Activated CD4-positive, alpha-beta T cell treated with anti-CD3 and anti-CD28 coated beads for 4 hours (primary cell): ENCODE results near the gene CAND2.

ENCODE experiments used
- DNase-seq, 2 donors: peaks; one replicate each; pipeline ENCODE4 v3.0.0-alpha.2; 2020

Gene CAND2

DNA sequence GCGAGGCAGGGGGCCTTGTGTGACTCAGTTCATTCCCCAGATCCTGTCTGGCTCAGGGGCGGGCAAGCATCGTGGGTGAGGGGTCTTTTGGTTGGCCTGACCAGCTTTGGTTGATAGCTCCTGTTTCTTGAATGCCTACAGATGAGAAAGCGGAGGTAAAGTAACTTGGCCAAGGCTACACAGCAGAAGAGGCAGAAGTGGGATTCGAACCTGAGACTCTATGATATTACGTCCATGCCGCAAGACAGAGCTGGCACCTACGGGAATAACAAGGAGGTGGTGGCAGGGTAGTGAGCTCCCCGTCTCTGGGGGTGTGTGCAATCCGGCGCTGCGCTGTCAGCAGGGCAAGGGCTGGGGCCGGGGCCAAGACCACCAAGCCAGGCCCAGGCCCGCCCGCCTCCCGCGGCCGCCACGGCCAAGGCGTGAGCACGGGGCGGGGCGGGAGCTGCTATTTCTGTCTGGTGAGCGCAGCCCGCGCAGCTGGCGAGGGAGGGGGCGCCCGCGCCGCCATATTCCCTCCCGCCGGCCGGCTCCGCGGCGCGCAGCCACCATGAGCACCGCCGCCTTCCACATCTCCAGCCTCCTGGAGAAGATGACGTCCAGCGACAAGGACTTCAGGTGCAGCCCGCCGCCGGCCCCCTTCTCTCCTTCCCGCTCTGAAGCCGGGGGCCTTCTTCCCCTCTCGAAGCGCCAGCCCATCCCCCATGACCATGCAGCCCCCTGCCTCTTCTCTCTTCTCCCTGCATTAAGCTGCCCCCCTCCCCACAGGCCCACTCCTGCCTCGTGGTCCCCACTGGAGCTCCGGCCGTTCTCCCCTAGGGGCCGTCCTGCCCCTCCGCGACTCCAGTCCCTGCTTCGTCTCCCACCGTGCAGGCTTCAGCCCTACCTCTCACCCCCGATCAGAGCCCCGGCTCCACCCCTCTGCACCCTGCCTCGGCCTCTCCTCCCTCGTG is at the start of gene CAND2:
CAND2 (plus strand) TSS at position 510 of the 953 bp plus-strand sequence; CDS start at position 551, 41 bp downstream.
- peak; percentile 23 to 25 for DNase-seq

- DNase-seq = no peak
Observed at GRCh38 chr3:12748477-12748876, 48.0 kb upstream of the CAND2 start.

DNA sequence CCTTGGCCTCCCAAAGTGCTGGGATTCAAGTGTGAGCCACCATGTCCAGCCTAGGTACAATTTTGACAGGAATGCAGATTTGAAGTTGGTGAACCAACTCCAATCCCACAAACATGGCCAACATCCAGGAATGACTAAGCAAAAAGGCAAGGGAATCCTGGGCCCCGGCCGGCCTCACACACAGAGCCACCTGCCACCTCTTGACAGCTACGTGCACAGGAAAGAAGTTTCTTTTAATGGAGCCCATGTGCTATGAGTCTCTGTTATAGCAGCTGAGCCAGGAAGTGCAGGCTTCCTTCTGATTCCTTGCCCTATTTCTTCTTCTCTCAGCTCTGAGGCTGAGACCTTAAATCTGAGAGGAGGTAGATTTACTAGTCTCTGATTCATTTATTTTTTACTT is 46.3 kb upstream of the CAND2 start:
- no peak for DNase-seq

- peak; percentile 7 to 18 for DNase-seq
Observed at GRCh38 chr3:12750658-12751071, 45.8 kb upstream of the CAND2 start.

DNA sequence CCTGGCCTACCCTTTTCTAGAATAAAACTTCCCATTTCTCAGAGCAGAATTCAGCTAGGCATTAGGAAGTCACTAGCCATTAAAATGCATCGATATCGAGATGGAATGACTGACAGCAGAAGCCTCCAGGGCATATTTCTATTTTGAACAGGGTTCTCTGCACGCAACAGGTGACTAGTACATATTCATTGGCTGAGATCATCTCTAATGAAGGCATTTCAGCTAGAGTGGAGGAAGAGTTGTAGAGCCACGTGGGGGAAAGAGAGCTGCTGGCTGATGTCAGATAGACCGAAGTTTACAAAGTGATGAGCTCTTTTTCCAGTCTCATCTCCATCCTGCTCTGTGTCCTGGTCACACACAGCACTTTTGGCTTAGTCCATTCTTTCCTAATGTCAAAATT is 44.9 kb upstream of the CAND2 start:
- no peak for DNase-seq

GRCh38 chr3:12752102-12752501 is 44.4 kb upstream of the CAND2 start:
- DNase-seq = no peak

DNA sequence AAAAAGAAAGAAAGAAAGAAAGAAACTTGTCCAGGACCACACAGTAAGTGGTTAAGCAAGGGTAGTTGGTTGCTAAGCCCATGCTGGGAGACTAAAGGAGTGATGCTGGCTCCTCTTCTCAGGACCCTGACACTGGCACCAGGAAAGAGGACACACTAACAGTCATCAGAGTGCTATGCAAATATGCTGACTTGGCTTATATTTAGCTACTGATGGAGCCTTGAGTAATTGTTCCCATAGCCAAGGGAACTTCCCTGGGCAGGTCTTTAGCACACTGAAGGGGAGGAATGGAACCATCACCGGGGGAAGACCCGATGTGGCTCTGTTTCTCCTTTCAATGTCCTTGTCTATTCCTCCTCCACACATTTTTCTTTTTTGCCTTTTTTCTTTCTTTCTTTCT is 43.7 kb upstream of the CAND2 start:
- no peak for DNase-seq

DNA sequence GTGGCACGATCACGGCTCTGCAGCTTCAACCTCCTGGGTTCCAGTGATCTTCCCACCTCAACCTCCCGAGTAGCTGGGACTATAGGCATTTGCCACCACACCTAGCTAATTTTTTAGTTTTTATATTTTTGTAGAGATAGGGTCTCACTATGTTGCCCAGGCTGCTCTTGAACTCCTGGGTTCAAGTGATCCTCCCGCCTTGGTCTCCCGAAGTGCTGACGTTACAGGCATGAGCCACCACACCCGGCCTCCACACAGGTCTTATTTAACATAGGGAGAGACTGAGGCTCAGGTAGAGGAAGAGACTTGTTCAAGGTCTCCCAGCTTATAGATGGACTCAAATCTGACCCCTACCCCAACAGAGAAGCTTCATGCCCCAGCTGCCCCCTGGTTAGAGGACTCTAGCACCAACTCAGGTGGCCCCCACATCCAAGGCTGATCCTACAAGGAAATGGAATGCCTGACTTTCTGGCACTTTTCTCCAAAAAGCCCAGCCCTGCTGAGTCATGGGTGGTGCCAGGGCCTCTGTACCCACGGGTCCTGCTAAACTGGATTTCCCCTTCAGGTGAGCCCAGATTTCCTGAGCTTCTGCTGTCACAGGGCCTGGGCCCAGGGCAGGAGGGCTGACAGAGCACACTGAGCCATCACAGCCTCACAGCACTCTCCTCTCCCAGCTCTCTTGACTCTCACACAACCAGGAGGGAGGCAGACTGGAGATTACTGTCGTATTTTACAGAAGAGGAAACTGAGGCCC is 43.0 kb upstream of the CAND2 start:
- no peak for DNase-seq

- DNase-seq = no peak
Observed at GRCh38 chr3:12754313-12754712, 42.2 kb upstream of the CAND2 start.

- no peak for DNase-seq
Observed at GRCh38 chr3:12755754-12756153, 40.7 kb upstream of the CAND2 start.

GRCh38 chr3:12756175-12756574 is 40.3 kb upstream of the CAND2 start:
- no peak for DNase-seq

DNA sequence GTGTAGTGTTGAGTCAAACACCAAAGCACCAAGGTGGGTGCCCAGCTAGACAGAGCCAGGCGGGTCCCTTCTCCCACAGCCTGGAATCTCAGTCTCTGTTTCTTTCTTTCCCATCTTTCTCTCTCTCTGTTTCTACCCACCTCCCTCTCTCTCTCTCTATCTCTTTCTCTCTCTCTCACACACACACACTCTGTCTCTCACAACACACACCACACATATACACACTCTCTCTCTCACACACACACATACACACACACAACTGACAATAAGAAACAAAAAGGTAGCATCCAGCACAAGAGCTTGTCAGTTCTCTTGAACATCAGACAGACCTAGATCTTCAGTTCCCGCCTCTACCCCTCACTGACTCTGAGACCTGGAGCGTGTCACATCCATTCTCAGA is 39.8 kb upstream of the CAND2 start:
- no peak for DNase-seq

- no peak for DNase-seq
Observed at GRCh38 chr3:12758025-12758781, 38.3 kb upstream of the CAND2 start.

DNA sequence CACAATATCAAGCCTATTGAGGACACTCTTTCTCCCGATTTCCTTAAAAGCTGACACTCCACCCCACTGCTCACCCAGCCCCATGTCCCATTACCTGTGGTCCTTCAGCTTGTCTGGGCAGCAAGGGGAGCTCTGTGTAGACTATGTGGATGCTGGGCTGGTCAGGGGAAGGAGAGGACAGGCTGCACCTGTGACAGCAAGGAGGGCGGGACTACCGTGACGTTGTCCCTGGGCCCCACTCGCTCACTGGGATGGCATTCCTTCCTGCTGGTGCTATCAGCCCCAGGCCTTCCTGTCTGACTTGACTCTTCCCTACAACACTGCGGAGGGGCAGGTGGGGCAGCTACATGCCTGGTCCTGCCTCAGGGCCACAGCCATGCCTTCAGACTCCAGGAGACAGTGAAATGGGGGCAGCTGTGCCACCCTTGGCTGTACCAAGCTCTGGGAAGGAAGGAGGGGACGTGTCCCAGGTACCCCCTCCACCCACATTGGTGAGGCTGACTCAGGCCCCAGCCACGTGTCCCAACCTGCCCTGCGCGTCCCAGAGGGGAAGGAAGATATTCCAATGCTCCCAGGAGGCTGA is 37.3 kb upstream of the CAND2 start, which contains the start of gene TMEM40:
TMEM40 (minus strand) TSS at position 163 of the 583 bp plus-strand sequence. CDS start 9,427 bp downstream, outside the sequence.
- no peak for DNase-seq

DNA sequence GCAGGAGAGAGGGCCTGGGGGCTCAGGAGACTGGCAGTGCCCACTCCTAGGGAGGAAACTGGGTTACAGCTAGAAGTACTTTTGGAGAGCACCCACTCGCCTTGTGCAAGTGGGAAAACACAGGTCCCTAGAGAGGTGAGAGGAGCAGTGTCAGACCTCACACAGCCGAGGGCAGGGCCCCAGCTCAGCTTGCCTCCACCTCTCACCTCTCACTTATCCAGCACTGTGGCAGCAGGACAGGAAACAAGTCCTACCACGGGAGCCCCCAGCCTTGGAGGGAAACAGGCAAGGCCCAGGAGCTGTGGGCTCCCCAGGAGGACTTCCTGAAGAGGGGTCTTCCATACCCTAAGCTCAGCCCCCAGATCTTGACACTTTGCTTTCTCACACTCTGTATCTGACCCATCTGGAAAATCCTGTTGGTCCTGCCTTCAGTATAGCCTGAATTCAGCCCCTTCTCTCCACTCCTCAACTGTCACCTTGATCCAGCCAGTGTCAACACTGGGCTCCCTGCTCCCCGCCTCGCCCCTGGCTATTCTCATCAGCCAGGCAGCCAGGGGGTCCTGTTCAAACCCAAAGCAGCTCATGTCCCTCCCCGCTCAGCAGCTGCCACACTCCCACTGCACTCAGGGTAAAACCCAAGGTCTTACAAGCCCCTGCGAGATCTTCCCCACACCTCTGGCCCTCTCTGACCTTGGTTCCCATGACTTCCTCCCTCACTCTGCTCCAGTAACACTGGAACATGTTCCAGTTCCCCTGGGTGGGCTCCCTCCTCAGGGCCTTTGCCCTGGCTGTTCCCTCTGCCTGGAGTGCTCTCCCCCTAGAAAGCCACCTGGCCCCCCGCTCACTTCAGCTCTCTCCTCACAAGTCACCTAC is 36.6 kb upstream of the CAND2 start:
- DNase-seq = no peak

DNA sequence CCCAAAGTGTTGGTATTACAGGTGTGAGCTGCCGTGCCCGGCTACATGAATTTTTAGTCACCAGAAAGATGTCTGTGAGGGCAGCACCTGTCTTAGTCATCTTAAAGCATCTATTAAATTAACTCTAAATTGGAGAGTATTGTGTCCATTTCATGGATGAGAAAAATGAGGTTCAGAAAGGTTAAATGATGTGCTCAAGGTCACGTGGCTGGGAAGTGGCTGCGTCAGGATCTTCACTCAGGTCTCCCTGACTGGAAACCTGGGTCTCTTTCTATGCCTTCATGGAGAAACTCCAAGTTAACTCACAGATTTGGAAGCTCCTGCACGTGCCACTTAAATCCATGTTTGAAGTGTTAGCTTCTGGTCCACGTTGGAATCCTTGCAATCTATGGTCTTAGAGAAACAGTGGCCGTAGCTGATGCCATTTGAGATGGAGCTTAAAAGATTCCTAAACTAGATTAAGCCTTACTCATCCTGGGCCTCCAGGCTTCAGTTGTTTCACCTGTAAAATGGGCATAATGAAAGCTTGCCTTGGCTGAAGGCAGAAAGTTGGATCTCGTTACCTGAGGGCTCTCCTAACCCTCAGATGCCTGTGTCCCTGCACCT is 32.2 kb upstream of the CAND2 start:
- DNase-seq = no peak

DNA sequence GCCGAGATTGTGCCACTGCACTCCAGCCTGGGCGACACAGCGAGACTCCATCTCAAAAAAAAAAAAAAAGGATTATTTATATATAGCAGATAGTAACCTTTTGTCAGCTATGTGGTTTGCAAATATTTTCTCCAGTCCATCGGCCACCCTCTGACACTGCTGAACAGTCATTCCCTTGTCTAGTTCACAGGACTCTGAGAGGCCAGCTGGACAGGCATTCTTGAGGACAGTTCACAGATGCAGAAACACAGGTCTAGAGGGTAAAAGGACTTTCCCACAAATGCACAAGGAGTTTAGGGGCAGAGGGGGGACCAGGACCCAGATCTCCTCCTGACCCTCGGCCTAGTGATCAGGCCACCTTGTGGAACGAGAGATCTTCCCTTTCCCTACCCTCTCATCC is 29.9 kb upstream of the CAND2 start:
- no peak for DNase-seq

DNA sequence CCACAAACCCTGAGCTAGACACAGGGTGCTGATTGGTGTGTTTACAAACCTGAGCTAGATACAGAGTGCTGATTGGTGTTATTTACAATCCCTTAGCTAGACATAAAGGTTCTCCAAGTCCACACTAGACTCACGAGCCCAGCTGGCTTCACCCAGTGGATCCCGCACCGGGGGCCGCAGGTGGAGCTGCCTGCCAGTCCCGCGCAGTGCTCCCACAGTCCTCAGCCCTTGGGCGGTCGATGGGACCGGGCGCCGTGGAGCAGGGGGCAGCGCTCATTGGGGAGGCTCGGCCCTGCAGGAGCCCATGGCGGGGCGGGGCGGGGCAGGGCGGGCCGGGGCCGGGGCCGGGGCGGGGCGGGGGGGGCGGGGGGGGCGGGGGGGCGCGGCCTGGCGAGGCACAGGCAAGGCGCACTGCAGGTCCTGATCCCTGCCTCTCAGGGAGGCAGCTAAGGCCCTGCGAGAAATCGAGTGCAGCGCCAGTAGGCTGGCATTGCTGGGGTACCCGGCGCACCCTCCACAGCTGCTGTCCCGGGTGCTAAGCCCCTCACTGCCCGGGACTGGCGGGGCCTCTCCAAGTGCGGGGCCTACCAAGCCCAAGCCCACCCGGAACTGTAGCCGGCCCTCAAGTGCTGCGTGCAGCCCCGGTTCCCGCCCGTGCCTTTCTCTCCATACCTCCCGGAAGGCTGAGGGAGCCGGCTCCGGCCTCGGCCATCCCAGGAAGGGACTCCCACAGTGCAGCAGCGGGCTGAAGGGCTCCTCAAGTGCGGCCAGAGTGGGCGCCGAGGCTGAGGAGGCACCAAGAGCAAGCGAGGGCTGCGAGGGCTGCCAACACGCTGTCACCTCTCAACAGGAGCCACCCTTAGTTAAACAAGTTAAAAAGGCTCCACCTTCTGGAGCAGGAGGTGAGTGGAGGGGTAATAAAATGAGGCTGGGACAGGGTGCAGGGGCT is 27.6 kb upstream of the CAND2 start:
- no peak for DNase-seq

- no peak for DNase-seq
Observed at GRCh38 chr3:12769761-12770160, 26.7 kb upstream of the CAND2 start.

- no peak for DNase-seq
Observed at GRCh38 chr3:12771236-12771635, 25.2 kb upstream of the CAND2 start.
